Measurements from ENCODE around the gene NOX4. TPM values are rescaled to one million over a fixed set of nuclear protein-coding genes. Genes with fewer than 3 reads are reported as not detected.
"Not testable (repeated sequence)": the region's sequence is repeated elsewhere in the genome, so short reads cannot be mapped to it uniquely, and the experiment has no call there.

The NOX4 gene
- total RNA-seq, 4 donors from 2014 or later = 3.9 to 23.7 (median 5.6) TPM

- no peak overlapping the region for H3K27ac ChIP-seq
- no peak for TF ChIP-seq POLR2AphosphoS5 (IDR thresholded peaks at IDR 0.05)
- TF ChIP-seq EP300 (IDR thresholded peaks at IDR 0.05) = no peak
- no peak for TF ChIP-seq POLR2A (IDR thresholded peaks at IDR 0.05)
- TF ChIP-seq CTCF (IDR thresholded peaks at IDR 0.05) = no peak
- H3K9me3 ChIP-seq = no peaks in the 10 kb centered on the region
- WGBS, 2 donors (ENCODE audit: low coverage in 1 of 2) = 53 to 79% methylated on average over 2 to 3 of the region's 3 CpGs
- no peak for ATAC-seq
- H3K4me1 ChIP-seq = no peaks in the 10 kb centered on the region
- H3K4me3 ChIP-seq = no peak overlapping the region
- H3K36me3 ChIP-seq = no peaks in the 10 kb centered on the region
- no peaks in the 10 kb centered on the region for H3K27me3 ChIP-seq
Observed at GRCh38 chr11:89420981-89421380, 70.2 kb downstream of the NOX4 start.

GRCh38 chr11:89416961-89417360 lies 74.2 kb downstream of the NOX4 start:
- Histone ChIP-seq H3K9me3 (no peaks in the 10 kb centered on the region), H3K36me3 (no peaks in the 10 kb centered on the region), H3K4me1 (no peaks in the 10 kb centered on the region), H3K27me3 (no peaks in the 10 kb centered on the region), H3K27ac (no peak overlapping the region), H3K4me3 (no peak overlapping the region)
- 19 to 80% methylated on average over 1 to 2 of the region's 2 CpGs for WGBS, 2 donors (ENCODE audit: low coverage in 1 of 2)
- ATAC-seq = no peak
- TF ChIP-seq CTCF (IDR thresholded peaks at IDR 0.05) (no peak), EP300 (IDR thresholded peaks at IDR 0.05) (no peak), POLR2A (IDR thresholded peaks at IDR 0.05) (no peak), POLR2AphosphoS5 (IDR thresholded peaks at IDR 0.05) (no peak)

- WGBS, 2 donors (ENCODE audit: low coverage in 1 of 2) = 96 to 100% methylated on average over 2 to 3 of the region's 3 CpGs
Observed at GRCh38 chr11:89411112-89411511, 80.1 kb downstream of the NOX4 start.

GRCh38 chr11:89410666-89411065 lies 80.5 kb downstream of the NOX4 start:
- not testable (repeated sequence) for H3K27me3 ChIP-seq, H3K27ac ChIP-seq, H3K9me3 ChIP-seq, H3K4me1 ChIP-seq, H3K4me3 ChIP-seq, H3K36me3 ChIP-seq, ATAC-seq
- no CpG with 5 or more reads among the region's 1 CpG for WGBS, 2 donors (ENCODE audit: low coverage in 1 of 2)

More at GRCh38 chr11:89411112-89411511, 80.1 kb downstream of the NOX4 start:
- not testable (repeated sequence) for ATAC-seq, H3K9me3 ChIP-seq, H3K27ac ChIP-seq, H3K4me3 ChIP-seq, H3K27me3 ChIP-seq, H3K4me1 ChIP-seq, H3K36me3 ChIP-seq

- H3K36me3 ChIP-seq, H3K9me3 ChIP-seq, ATAC-seq, H3K4me3 ChIP-seq, H3K27ac ChIP-seq, H3K4me1 ChIP-seq, H3K27me3 ChIP-seq: not testable (repeated sequence)
- whole genome bisulfite sequencing, 2 donors (ENCODE audit: low coverage in 1 of 2) = 92 to 100% methylated on average over 1 to 2 of the region's 2 CpGs
Observed at GRCh38 chr11:89408441-89408840, 82.7 kb downstream of the NOX4 start.

- no peak for TF ChIP-seq POLR2A (IDR thresholded peaks at IDR 0.05)
- TF ChIP-seq EP300 (IDR thresholded peaks at IDR 0.05) = no peak
- TF ChIP-seq CTCF (IDR thresholded peaks at IDR 0.05) = no peak
- TF ChIP-seq POLR2AphosphoS5 (IDR thresholded peaks at IDR 0.05) = no peak
- WGBS, 2 donors (ENCODE audit: low coverage in 1 of 2) = 80 to 89% methylated on average over 1 of the region's 1 CpG
- Histone ChIP-seq H3K27ac (no peak overlapping the region), H3K4me3 (no peak overlapping the region), H3K4me1 (no peaks in the 10 kb centered on the region), H3K9me3 (no peaks in the 10 kb centered on the region), H3K27me3 (no peaks in the 10 kb centered on the region), H3K36me3 (no peaks in the 10 kb centered on the region)
- ATAC-seq = no peak
Observed at GRCh38 chr11:89405629-89406028, 85.5 kb downstream of the NOX4 start.

- H3K4me3 ChIP-seq, H3K27ac ChIP-seq, ATAC-seq, H3K36me3 ChIP-seq, H3K27me3 ChIP-seq, H3K9me3 ChIP-seq, H3K4me1 ChIP-seq: not testable (repeated sequence)
- 60 to 90% methylated on average over 1 of the region's 1 CpG for WGBS, 2 donors (ENCODE audit: low coverage in 1 of 2)
Observed at GRCh38 chr11:89391654-89392053, 99.5 kb downstream of the NOX4 start.

- not testable (repeated sequence) for H3K27me3 ChIP-seq, H3K4me1 ChIP-seq, ATAC-seq, H3K27ac ChIP-seq, H3K4me3 ChIP-seq, H3K36me3 ChIP-seq
- H3K9me3 ChIP-seq = peaks cover 0 to 16% (median 0%) of the 10 kb centered on the region in 3 donors
- WGBS, 2 donors (ENCODE audit: low coverage in 1 of 2) = 100% methylated on average over 3 of the region's 3 CpGs
Observed at GRCh38 chr11:89387501-89387900, 103.7 kb downstream of the NOX4 start.

- not testable (repeated sequence) for H3K4me1 ChIP-seq, ATAC-seq, H3K36me3 ChIP-seq, H3K4me3 ChIP-seq, H3K27me3 ChIP-seq, H3K27ac ChIP-seq
- H3K9me3 ChIP-seq = peaks cover 0 to 16% (median 0%) of the 10 kb centered on the region in 3 donors
- 89 to 100% methylated on average over 1 to 2 of the region's 6 CpGs for WGBS, 2 donors (ENCODE audit: low coverage in 1 of 2)
Observed at GRCh38 chr11:89382986-89383385, 108.2 kb downstream of the NOX4 start.
